HCT116 (cell line): ENCODE results near the gene GRIK4. TPM values are rescaled to one million over a fixed set of nuclear protein-coding genes. Genes with fewer than 3 reads are reported as not detected.

Experiments
- ATAC-seq: fragments of 200-7000 bp; cut with Tn5 transposase; 2 replicates; pipeline ENCODE4 v1.9.1; 2020; ENCODE audit warnings: mild to moderate bottlenecking, moderate library complexity
- BruUV-seq: library from RNA; stranded (reverse); fragments of 400-500 nt; replicated peaks from 2 replicates; lab custom pipeline; 2021; lab: Mats Ljungman, UMichigan
- CTCF ChIA-PET: fragments of 300-600 bp; sonication (Branson Sonifier 250); formaldehyde crosslinking; loops from one replicate; lab custom pipeline; 2021; ENCODE audit warnings: antibody characterized with exemption; lab: Charles Lee
- POLR2A ChIA-PET: fragments of 300-600, 350-600 bp; sonication (Branson Sonifier 250); formaldehyde crosslinking; loops from one replicate; lab custom pipeline; 2021; ENCODE audit warnings: antibody characterized with exemption; lab: Charles Lee
- RAD21 ChIA-PET, 2 experiments: fragments of 300-600 bp; sonication (Branson Sonifier 250); formaldehyde crosslinking; loops; one replicate each; lab custom pipeline; 2023; ENCODE audit warnings: low total read pairs in 2 of 2; ENCODE audit not compliant: uncharacterized antibody in 2 of 2, unreplicated experiment in 2 of 2, low non-redundant PET in 1 of 2; lab: Charles Lee
- DNase-seq: peaks from one replicate; pipeline ENCODE4 v3.0.0-alpha.2; 2010; ENCODE audit warnings: low read depth, low spot score
- H2AFZ ChIP-seq: fragments of 200-600 bp; shearing (Covaris generic), sonication (generic); 2 replicates; pipeline ENCODE4 v1.6.1; 2017; ENCODE audit warnings: low read depth, mixed run types, mixed read lengths, antibody characterized with exemption, low read length; ENCODE audit not compliant: poor library complexity, severe bottlenecking
- H3K27ac ChIP-seq: 2 replicates; pipeline ENCODE4 v1.5.1; 2012; ENCODE audit warnings: low read depth, low read length
- H3K27me3 ChIP-seq: fragments of 200-600 bp; sonication (generic); 2 replicates; pipeline ENCODE4 v1.6.1; 2016; ENCODE audit warnings: mixed run types, low read length, mixed read lengths; ENCODE audit not compliant: insufficient read depth
- H3K36me3 ChIP-seq, 2 experiments: fragments of 200-500 bp in 1 of 2; fragments of 200-600 bp in 1 of 2; sonication (Bioruptor generic) in 1 of 2; sonication (generic) in 1 of 2; 2 replicates each; pipeline versions ENCODE4 v1.5.1 to v1.6.1; 2014 to 2016; ENCODE audit warnings: low read length in 2 of 2, inconsistent platforms in 1 of 2, mixed read lengths in 1 of 2, mixed run types in 1 of 2; ENCODE audit not compliant: insufficient read depth in 2 of 2, control insufficient read depth in 1 of 2
- H3K4me1 ChIP-seq, 2 experiments: fragments of 200-600 bp in 1 of 2; sonication (generic) in 1 of 2; 2 replicates each; pipeline versions ENCODE4 v1.5.1 to v1.6.1; 2012 to 2017; ENCODE audit warnings: low read length in 2 of 2, inconsistent platforms in 1 of 2, mild to moderate bottlenecking in 1 of 2, mixed read lengths in 1 of 2, mixed run types in 1 of 2, moderate library complexity in 1 of 2; ENCODE audit not compliant: insufficient read depth in 2 of 2, control insufficient read depth in 1 of 2
- H3K4me2 ChIP-seq: fragments of 200-600 bp; sonication (generic); 2 replicates; pipeline ENCODE4 v1.6.1; 2017; ENCODE audit warnings: mixed run types, low read length, mixed read lengths
- H3K4me3 ChIP-seq, 2 experiments: fragments of 200-600 bp in 1 of 2; sonication (generic) in 1 of 2; replicated peaks in 1 of 2; 2 replicates each; pipeline ENCODE4 v1.5.1; 2011 to 2016; ENCODE audit warnings: low read length in 2 of 2, control low read depth in 1 of 2, low read depth in 1 of 2, mild to moderate bottlenecking in 1 of 2, mixed read lengths in 1 of 2, mixed run types in 1 of 2
- H3K79me2 ChIP-seq: fragments of 200-600 bp; sonication (generic); 2 replicates; pipeline ENCODE4 v1.6.1; 2017; ENCODE audit warnings: mild to moderate bottlenecking, mixed run types, low read length, moderate library complexity, mixed read lengths; ENCODE audit not compliant: insufficient read depth
- H3K9ac ChIP-seq: fragments of 200-600 bp; sonication (generic); 2 replicates; pipeline ENCODE4 v1.6.1; 2016; ENCODE audit warnings: low read length, mixed read lengths
- H3K9me2 ChIP-seq: fragments of 200-600 bp; sonication (generic), shearing (Covaris generic); 2 replicates; pipeline ENCODE4 v1.6.1; 2017; ENCODE audit warnings: mixed run types, mild to moderate bottlenecking, moderate library complexity; ENCODE audit not compliant: insufficient read depth
- H3K9me3 ChIP-seq, 2 experiments: fragments of 200-500 bp in 1 of 2; fragments of 200-600 bp in 1 of 2; sonication (Bioruptor generic) in 1 of 2; sonication (generic) in 1 of 2; 2 replicates each; pipeline ENCODE4 v1.6.1; 2014 to 2017; ENCODE audit warnings: low read length in 2 of 2, mixed read lengths in 2 of 2, inconsistent platforms in 1 of 2, low read depth in 1 of 2, mild to moderate bottlenecking in 1 of 2, mixed run types in 1 of 2, moderate library complexity in 1 of 2; ENCODE audit not compliant: control insufficient read depth in 1 of 2, insufficient read depth in 1 of 2
- H4K20me1 ChIP-seq: fragments of 200-600 bp; sonication (generic), shearing (Covaris generic); 2 replicates; pipeline ENCODE4 v1.6.1; 2017; ENCODE audit warnings: mixed run types, mild to moderate bottlenecking, moderate library complexity; ENCODE audit not compliant: insufficient read depth
- CBX3 ChIP-seq: IDR thresholded peaks from 2 replicates; pipeline ENCODE4 v1.6.1; 2012; ENCODE audit warnings: low read depth
- EGR1 ChIP-seq: IDR thresholded peaks from 2 replicates; pipeline ENCODE4 v1.6.1; 2012; ENCODE audit warnings: low read depth
- EZH2 ChIP-seq: fragments of 200-600 bp; sonication (generic); IDR thresholded peaks from 2 replicates; pipeline ENCODE4 v1.6.1; 2017; ENCODE audit warnings: antibody characterized with exemption, mixed run types
- SP1 ChIP-seq: IDR thresholded peaks from 2 replicates; pipeline ENCODE4 v1.6.1; 2012; ENCODE audit warnings: low read depth
- TCF7L2 ChIP-seq: IDR thresholded peaks from 2 replicates; pipeline ENCODE4 v1.7.0; 2011; ENCODE audit warnings: borderline replicate concordance, inconsistent platforms; ENCODE audit not compliant: insufficient read depth, insufficient read length; ENCODE audit errors: extremely low read depth
- YY1 ChIP-seq: IDR thresholded peaks from 2 replicates; pipeline ENCODE4 v1.6.1; 2011; ENCODE audit warnings: low read length, low read depth, moderate library complexity, mild to moderate bottlenecking; ENCODE audit not compliant: insufficient replicate concordance; ENCODE audit errors: extremely low read depth
- ZFX ChIP-seq: fragments of 450-650 bp; IDR thresholded peaks from 2 replicates; pipeline ENCODE4 v1.6.1; 2017
- intact Hi-C: fragments of 100-400 bp; cut with micrococcal nuclease; formaldehyde crosslinking; loops from 2 replicates; pipeline ENCODE4 v1.10.0; 2022
- total RNA-seq: library from RNA; stranded (reverse); gene quantifications from one replicate; pipeline ENCODE4 v1.2.1, GENCODE V29; 2021; ENCODE audit not compliant: unreplicated experiment
- TF ChIP-seq, protein P1 (sequence below): IDR thresholded peaks from 2 replicates; pipeline ENCODE4 v1.6.1; 2011; ENCODE audit warnings: mild to moderate bottlenecking, low read length, moderate library complexity; ENCODE audit not compliant: insufficient replicate concordance; ENCODE audit errors: extremely low read depth

GRIK4 gene
- total RNA-seq, 1 experiment from 2014 or later: 0.52 TPM

GRCh38 chr11:120550007-120550406 lies 38.5 kb downstream of the GRIK4 start:
- H3K9me3 ChIP-seq: no peaks in the 10 kb centered on the region
- H3K4me3 ChIP-seq: no peak overlapping the region
- POLR2A ChIA-PET: no interaction called here
- no peaks in the 10 kb centered on the region for H4K20me1 ChIP-seq
- H3K9me2 ChIP-seq: no peaks in the 10 kb centered on the region
- no peaks in the 10 kb centered on the region for H3K36me3 ChIP-seq
- ATAC-seq (no peak), DNase-seq (no peak)
- H2AFZ ChIP-seq: no peak overlapping the region
- TF ChIP-seq CBX3 (no peak), SP1 (no peak), YY1 (no peak), ZFX (no peak)
- peaks cover 35 to 38% of the 10 kb centered on the region in 2 experiments for H3K4me1 ChIP-seq
- H3K27me3 ChIP-seq: no peaks in the 10 kb centered on the region
- no peaks in the 10 kb centered on the region for H3K79me2 ChIP-seq
- intact Hi-C loops: no loop called here
- H3K27ac ChIP-seq: no peak overlapping the region
- RAD21 ChIA-PET: no interaction called here
- no TSS peak for BruUV-seq
- CTCF ChIA-PET: no interaction called here
- no peak overlapping the region for H3K9ac ChIP-seq
- no peak overlapping the region for H3K4me2 ChIP-seq

- CTCF ChIA-PET: no interaction called here
- TF ChIP-seq ZFX: no peak
- TF ChIP-seq TCF7L2: no peak
- no peak for TF ChIP-seq CBX3
- TF ChIP-seq, protein P1, sequence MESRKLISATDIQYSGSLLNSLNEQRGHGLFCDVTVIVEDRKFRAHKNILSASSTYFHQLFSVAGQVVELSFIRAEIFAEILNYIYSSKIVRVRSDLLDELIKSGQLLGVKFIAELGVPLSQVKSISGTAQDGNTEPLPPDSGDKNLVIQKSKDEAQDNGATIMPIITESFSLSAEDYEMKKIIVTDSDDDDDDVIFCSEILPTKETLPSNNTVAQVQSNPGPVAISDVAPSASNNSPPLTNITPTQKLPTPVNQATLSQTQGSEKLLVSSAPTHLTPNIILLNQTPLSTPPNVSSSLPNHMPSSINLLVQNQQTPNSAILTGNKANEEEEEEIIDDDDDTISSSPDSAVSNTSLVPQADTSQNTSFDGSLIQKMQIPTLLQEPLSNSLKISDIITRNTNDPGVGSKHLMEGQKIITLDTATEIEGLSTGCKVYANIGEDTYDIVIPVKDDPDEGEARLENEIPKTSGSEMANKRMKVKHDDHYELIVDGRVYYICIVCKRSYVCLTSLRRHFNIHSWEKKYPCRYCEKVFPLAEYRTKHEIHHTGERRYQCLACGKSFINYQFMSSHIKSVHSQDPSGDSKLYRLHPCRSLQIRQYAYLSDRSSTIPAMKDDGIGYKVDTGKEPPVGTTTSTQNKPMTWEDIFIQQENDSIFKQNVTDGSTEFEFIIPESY: no peak
- TF ChIP-seq EZH2: no peak
- TF ChIP-seq YY1: no peak
- no peak for TF ChIP-seq EGR1
- ATAC-seq: no peak
- BruUV-seq: no TSS peak
- no peak for DNase-seq
- Histone ChIP-seq H3K9ac (no peak overlapping the region), H3K36me3 (no peaks in the 10 kb centered on the region), H3K27ac (no peak overlapping the region), H3K4me1 (peaks cover 27 to 32% of the 10 kb centered on the region in 2 experiments), H3K79me2 (no peaks in the 10 kb centered on the region), H3K27me3 (no peaks in the 10 kb centered on the region), H4K20me1 (no peaks in the 10 kb centered on the region), H3K9me3 (no peaks in the 10 kb centered on the region), H2AFZ (no peak overlapping the region), H3K4me3 (no peak overlapping the region), H3K4me2 (no peak overlapping the region), H3K9me2 (no peaks in the 10 kb centered on the region)
- RAD21 ChIA-PET: no interaction called here
- intact Hi-C loops: no loop called here
- POLR2A ChIA-PET: no interaction called here
These were observed 39.6 kb downstream of the GRIK4 start for GRCh38 chr11:120551191-120551590.
